Measurements from ENCODE around the gene MTG2.

GRCh38 chr20:62234339-62234738 lies 51.5 kb downstream of the MTG2 start:
- TF ChIP-seq TOX (CRISPR knock-in tag; IDR thresholded peaks at IDR 0.05; ENCODE audit: borderline replicate concordance) (no peak), SNAI2 (CRISPR knock-in tag; IDR thresholded peaks at IDR 0.05) (no peak), RARB (CRISPR knock-in tag; IDR thresholded peaks at IDR 0.05) (no peak), ZNF8 (CRISPR knock-in tag; IDR thresholded peaks at IDR 0.05) (no peak)
